NCI-H2196 treated with DMSO at 0.1 percent for 48 hours (cell line): ENCODE data around the gene RGS19.
A peak's percentile ranks its signal among the peaks of the same experiment; 100 is the strongest.

ENCODE experiments used
- DNase-seq: peaks from one replicate; lab custom pipeline; 2025; ENCODE audit not compliant: unreplicated experiment; lab: John Stamatoyannopoulos, UW

RGS19 gene

DNA sequence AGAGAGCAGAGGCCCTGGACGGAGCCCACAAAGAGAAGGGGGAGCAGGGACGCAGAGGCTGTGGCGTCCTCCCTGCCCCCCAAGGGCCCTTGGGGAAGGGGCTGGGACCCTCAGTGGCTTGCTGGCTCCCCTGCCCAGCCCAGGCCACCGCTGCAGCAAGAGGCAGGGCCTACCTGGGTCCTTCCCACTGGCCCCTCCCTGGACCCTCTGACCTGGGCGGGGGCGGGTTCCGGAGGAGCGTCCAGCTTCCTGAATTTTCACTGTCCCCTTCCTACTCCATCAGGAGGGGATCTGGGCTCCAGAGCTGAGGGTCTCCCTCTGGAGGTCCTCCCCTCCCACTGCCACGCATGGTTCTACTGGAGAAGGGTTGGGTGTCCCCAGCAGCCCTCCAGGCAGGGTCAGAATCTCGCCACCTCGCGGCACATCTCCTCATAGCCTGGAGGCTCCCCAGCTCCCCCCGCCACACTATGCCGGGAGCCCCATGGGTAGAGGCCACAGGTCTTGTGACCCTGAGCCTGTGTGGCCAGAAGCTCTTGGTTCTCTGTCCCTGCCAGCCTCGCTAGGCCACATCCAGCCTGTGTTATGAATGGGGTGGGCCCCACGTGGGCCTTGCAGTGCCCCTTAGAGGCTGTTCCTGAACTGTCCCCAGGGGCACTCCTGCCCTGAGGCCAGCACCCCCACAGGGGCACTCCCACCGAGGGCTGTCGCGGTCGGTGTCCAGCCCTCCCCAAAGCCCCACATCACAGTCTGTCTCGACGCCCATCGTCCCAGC is 28.9 kb downstream of the RGS19 start:
- DNase-seq: no peak

GRCh38 chr20:64049878-64050260 is 29.4 kb downstream of the RGS19 start:
- DNase-seq: no peak

GRCh38 chr20:64049060-64049877 is 30.0 kb downstream of the RGS19 start, which contains the start of gene SOX18:
SOX18 (minus strand) TSS chr20:64049639; CDS start chr20:64049516, 123 bp downstream.
- no peak for DNase-seq

DNA sequence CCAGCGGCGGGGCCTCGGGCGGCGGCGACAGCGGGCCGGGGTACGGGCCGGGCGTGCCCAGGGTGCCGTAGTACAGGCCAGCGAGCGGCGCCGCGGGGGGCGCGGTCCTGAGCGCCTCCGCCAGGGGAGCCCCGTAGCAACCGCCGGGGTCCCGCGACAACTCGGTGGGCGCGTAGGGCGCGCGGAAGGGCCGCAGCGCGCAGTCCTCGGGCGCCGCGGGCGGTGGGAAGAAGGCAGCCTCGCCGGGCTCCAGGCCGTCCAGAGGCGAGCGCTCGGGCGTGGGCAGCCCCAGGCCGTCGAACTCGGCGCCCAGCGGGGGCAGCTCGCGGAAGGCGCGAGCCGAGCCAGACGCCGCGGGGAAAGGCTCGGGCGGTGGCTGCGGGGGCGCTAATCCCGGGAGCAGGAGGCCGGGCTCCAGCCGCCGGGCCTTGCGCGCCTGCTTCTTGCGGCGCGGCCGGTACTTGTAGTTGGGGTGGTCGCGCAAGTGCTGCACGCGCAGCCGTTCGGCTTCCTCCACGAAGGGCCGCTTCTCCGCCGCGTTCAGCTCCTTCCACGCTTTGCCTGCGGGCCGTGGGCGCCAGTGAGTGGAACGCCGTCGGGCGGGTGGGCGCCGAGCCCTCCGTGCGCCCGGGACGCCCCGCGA is 30.8 kb downstream of the RGS19 start:
- no peak for DNase-seq

DNA sequence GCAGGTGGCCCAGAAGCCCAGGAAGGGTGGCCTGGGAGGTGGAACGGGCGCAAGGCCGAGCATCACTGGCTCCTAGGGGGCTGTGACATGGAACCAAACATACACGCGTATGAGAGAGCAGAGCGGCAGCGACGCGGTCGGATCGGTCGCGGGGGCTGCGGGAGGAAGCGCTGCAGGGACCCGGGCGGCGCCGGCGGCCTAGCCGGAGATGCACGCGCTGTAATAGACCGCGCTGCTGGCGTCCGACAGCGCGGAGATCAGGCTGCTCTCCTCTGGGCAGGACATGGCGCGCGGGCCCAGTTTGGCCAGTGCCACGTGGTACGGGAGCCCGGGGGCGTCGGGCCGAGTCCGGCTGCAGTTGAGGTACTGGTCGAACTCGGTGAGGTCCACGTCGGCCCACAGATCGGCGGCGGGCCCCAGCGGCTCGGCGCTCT is 31.3 kb downstream of the RGS19 start:
- DNase-seq: no peak

DNA sequence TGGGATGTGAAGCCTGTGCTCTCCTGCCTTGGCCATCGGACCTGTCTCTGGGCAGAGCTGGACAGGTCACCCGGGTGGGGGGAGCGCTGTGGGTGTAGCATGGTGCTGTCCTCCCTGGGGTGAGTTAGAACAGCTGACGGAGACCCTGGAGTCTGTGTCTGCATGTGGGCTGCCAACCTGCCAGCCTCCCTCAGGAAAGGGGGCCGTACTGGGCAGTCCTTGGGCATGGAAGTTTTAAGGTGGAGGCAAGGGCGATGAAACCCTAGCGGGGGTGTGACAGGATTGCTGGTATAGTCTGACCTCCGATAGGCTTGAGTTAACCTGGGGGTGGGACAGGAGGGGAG is 32.3 kb downstream of the RGS19 start:
- no peak for DNase-seq

DNA sequence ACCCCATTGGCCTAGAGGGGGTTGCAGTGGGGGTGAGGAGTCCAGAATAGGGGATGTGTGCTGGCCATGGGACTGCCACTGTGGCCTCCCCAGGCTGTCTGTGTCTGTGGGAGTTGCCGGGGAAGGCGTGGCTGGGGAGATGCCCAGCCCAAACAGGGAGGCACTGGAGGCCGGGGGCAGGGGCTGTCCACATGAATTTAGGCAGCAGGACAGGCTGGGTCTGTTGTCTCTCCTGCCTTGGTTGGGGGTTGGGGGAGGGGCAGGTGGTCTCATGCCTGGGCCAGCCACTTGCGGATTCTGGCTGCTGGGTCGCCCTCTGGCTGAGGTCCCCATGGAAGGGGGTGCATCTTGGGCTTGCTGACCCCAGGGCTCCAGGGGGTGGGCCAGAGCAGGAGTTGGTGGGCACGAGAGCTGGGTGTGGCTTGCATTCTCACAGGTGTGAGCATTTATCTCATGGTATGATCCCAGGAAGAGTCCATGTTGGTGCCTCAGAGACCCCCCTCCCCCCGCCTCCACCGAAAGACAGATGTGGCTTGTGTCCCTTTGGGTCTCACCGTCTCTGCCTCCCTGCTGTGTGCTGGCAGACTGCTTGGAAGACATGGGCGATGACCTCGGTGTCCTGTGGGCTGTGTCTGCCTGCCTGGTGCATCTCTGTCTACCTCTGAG is 33.8 kb downstream of the RGS19 start:
- no peak for DNase-seq

GRCh38 chr20:64044484-64045247 is 34.7 kb downstream of the RGS19 start:
- no peak for DNase-seq

DNA sequence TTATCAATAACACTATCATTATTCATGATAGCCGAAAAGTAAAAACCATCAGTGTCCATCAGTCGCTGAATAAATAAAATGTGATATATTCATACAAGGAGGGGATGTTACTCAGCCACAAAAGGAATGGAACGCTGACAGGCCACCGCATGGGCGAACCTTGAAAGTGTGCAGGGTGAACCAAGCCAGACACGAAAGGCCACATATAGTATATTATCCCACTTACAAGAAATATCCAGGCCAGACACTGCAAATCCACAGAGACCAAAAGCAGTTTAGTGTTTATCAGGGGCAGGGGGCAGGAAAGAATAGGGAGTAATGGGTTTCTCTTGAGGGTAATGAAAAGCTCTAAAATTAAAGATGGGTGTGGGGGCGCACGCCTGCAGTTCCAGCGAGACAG is 35.5 kb downstream of the RGS19 start:
- DNase-seq: no peak

DNA sequence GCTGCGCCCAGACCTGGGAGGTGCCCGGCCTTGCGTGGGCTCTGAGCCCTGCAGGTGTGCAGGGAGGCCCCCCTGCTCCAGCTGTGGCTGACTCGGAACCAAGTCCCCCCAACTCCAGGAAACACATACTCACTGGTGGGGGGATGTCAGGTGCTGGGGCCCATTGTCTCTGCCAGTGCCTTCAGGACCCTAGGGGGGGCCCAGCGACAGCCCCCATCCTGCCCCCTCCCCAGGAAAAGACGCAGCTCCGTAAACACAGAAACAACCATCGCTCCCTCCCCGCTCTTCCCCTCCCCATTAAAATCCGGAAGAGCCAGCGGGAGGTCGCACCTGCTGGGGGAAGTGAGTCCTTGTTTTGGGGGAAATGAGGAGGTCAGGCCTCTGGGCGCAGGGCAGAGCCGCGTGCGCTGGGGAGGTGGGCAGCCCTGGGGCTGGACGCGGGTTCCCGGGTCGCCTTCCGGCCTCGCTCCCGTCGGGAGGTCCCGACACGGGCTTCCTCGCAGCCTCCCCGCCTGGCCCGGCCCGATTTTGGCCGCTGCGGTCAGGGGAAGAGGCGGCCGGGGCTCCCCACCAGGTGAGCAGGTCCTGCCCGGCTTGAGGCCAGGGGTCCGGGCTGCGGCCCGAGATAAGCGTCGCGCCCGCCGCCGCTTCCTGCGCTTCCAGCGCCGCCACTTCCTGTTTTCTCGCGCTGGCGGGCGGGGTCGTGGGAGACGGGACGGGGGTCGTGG is 37.1 kb downstream of the RGS19 start:
- no peak for DNase-seq

- DNase-seq: no peak
Observed at GRCh38 chr20:64041781-64042053, 37.6 kb downstream of the RGS19 start.

DNA sequence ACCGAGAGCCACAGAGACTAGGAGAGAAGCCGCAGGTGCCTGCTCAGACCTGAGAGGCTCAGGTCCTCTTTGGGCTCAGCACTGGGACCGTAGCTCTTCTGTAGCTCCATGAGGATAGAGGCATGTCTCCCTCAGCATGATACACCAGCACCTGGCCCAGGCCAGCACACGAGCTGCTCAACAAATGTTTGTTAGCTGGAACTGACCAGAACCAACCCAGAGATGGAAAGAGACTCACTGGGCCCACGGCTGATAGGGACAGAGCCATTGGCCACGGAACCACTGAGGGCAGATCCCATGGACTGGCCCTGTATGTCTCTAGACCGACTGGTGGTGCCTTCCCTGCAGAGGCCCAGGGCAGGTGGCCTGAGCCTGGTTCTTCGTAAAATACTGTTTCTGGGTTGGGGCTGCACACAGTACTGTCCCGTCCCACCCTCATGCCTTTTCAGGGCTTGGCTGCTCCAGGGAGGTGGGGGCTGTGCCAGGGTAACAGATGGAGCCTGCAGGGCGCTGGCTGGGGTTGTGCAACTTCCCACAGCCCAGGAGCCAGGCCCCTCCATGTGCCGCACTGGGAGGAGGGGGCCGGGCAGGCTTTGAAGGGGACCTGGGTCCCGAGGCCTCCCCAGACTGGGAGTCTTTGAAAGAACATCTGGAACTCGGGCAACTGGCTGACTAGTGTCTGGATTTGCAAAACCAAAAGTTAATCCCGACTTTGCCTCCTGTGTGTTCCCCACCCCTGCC is 38.1 kb downstream of the RGS19 start:
- DNase-seq: no peak

- no peak for DNase-seq
Observed at GRCh38 chr20:64040231-64041039, 38.9 kb downstream of the RGS19 start.

DNA sequence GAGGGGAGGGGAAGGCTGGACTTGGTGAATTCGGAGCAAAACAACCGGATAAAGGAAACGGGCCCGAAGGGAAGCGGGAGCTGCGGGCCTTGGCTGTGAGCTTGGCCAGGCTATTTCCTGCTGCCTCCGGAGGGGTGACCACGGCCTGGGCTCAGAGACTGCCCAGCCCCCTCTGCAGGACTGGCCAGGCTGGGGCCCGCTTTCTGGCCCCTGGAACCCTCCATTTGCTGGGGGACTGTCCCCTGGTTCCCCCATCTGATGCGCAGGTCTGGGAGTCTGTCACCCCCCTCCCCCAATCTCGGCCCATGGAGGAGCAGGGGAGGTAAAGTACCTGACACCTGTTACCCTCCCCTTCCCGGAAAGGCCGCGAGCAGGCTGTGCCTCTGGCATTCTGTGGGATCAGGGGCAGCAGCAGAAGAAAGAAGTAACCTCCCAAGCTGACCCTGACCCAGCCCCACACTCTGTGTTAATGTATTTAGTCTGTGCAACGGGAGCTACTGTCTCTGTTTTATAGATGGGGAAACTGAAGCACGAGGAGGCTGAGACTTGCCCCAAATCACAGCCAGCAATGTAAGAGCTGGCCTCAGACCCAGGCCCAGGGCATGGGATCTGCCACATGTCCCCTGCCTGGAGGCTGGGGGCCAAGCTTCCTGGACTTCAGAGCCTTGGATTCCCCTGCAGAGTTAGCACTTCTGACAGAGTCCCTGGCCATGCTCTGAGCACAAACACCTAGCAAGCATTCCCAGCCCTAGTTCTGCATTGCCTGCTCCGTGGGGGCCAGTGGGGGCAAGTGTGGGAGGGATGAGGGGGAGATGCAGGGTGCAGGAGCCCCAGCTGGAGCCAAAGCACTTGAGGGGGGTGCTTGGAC is 39.8 kb downstream of the RGS19 start:
- no peak for DNase-seq

DNA sequence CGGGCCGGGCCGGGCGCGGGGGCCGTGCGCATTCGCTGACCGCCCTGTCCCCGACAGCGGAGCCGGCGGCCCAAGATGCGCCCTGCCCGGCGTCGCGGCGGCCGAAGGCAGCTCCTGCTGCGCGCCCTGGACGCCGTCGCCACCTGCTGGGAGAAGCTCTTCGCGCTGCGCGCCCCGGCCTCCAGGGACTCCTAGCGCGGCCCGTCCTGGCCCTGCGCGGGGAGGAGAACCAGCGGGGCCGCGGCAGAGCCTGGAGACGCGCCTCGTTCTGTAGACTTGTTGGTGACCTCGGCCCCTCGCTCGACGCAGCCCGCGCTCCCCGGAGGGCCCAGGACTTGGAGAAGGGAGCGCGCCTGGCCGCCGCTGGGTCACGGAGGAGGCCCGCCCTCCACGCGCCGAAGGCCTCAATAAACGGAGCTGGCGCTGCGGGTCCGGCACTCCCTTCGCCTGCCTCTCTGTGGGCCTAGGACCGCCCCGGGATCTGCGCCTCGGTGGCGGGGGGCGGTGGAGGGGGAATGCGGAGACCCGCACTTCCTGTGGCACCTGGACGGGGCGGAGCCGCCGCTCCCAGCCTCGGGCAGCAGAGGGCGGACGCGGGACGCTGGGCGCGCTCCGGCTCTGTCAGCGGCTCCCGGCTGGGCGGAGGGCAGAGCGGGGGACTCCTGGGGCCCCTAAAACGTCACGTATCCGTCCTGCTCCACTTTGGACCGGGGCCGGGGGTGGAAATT is 40.6 kb downstream of the RGS19 start:
- peak; percentile 53 for DNase-seq

GRCh38 chr20:64038224-64038564 is 41.1 kb downstream of the RGS19 start:
- DNase-seq: no peak
